CD4-positive, alpha-beta memory T cell (primary cell): ENCODE measurements around the gene CEP78. TPM values are rescaled to one million over a fixed set of nuclear protein-coding genes. Genes with fewer than 3 reads are reported as not detected.

Experiments
- CTCF ChIA-PET: fragments of 350-600 bp; sonication (Branson Sonifier 250); formaldehyde crosslinking; loops from one replicate; lab custom pipeline; 2021; ENCODE audit warnings: inconsistent platforms; ENCODE audit not compliant: partially characterized antibody; lab: Charles Lee
- POLR2A ChIA-PET: fragments of 350-600 bp; sonication (Branson Sonifier 250); formaldehyde crosslinking; loops from one replicate; lab custom pipeline; 2021; ENCODE audit not compliant: partially characterized antibody; lab: Charles Lee
- DNase-seq, 5 donors: peaks; one replicate each; pipeline versions ENCODE4 v3.0.0 to v3.0.0-alpha.2; 2020 to 2022; ENCODE audit warnings: mixed read lengths in 1 of 5
- H3K27ac ChIP-seq: one replicate; pipeline ENCODE4 v1.7.0; 2013; ENCODE audit warnings: low read depth, low read length
- H3K27me3 ChIP-seq: 2 replicates; pipeline ENCODE4 v1.7.0; 2013; ENCODE audit warnings: mild to moderate bottlenecking, low read length, moderate library complexity; ENCODE audit not compliant: insufficient read depth
- H3K36me3 ChIP-seq: 2 replicates; pipeline ENCODE4 v1.7.0; 2013; ENCODE audit warnings: mild to moderate bottlenecking, low read length, moderate library complexity; ENCODE audit not compliant: insufficient read depth
- H3K4me1 ChIP-seq: 2 replicates; pipeline ENCODE4 v1.7.0; 2013; ENCODE audit warnings: mild to moderate bottlenecking, low read length, moderate library complexity; ENCODE audit not compliant: insufficient read depth
- H3K4me3 ChIP-seq, 2 donors: one replicate each; pipeline ENCODE4 v1.7.0; 2013; ENCODE audit warnings: low read length in 2 of 2, mild to moderate bottlenecking in 1 of 2
- H3K9me3 ChIP-seq, 2 donors: one replicate each; pipeline ENCODE4 v1.7.0; 2013; ENCODE audit warnings: low read length in 2 of 2, control low read depth in 1 of 2; ENCODE audit not compliant: control insufficient read depth in 1 of 2
- H3K27ac Mint-ChIP-seq, 7 donors: one replicate each; pipeline ENCODE4 v1.8.0; 2020 to 2021; ENCODE audit warnings: mixed read lengths in 7 of 7, mild to moderate bottlenecking in 6 of 7, inconsistent platforms in 3 of 7, moderate library complexity in 3 of 7
- H3K27me3 Mint-ChIP-seq, 2 donors: one replicate each; pipeline ENCODE4 v1.8.0; 2020 to 2021; ENCODE audit warnings: mixed read lengths in 2 of 2
- H3K36me3 Mint-ChIP-seq, 2 donors: one replicate each; pipeline ENCODE4 v1.8.0; 2020 to 2021; ENCODE audit warnings: mixed read lengths in 2 of 2, inconsistent platforms in 1 of 2, mild to moderate bottlenecking in 1 of 2
- H3K4me1 Mint-ChIP-seq, 4 donors: one replicate each; pipeline ENCODE4 v1.8.0; 2020 to 2021; ENCODE audit warnings: mixed read lengths in 4 of 4, mild to moderate bottlenecking in 1 of 4
- H3K4me3 Mint-ChIP-seq, 8 donors: one replicate each; pipeline ENCODE4 v1.8.0; 2020 to 2021; ENCODE audit warnings: mixed read lengths in 8 of 8, mild to moderate bottlenecking in 7 of 8, moderate library complexity in 6 of 8, inconsistent platforms in 3 of 8
- H3K9me3 Mint-ChIP-seq, 8 donors: one replicate each; pipeline ENCODE4 v1.8.0; 2020 to 2021; ENCODE audit warnings: mixed read lengths in 8 of 8, mild to moderate bottlenecking in 5 of 8, inconsistent platforms in 3 of 8, moderate library complexity in 1 of 8
- intact Hi-C: fragments of 100-400 bp; cut with micrococcal nuclease; formaldehyde crosslinking; loops from one replicate; pipeline ENCODE4 v1.15.1; 2023
- polyA plus RNA-seq, 2 donors: library from polyadenylated mRNA; unstranded; fragments of 300-500 nt; fragmentation: Illumina TruSeq; gene quantifications; one replicate each; pipeline ENCODE4 v1.2.3, GENCODE V29; 2021
- total RNA-seq, 2 experiments: library from RNA; stranded (reverse); gene quantifications; one replicate each; pipeline ENCODE4 v1.2.3, GENCODE V29; 2021

The CEP78 gene
- total and polyA plus RNA-seq, 4 experiments from 2014 or later, result 13.7 to 27.6 (median 20.7) TPM

DNA sequence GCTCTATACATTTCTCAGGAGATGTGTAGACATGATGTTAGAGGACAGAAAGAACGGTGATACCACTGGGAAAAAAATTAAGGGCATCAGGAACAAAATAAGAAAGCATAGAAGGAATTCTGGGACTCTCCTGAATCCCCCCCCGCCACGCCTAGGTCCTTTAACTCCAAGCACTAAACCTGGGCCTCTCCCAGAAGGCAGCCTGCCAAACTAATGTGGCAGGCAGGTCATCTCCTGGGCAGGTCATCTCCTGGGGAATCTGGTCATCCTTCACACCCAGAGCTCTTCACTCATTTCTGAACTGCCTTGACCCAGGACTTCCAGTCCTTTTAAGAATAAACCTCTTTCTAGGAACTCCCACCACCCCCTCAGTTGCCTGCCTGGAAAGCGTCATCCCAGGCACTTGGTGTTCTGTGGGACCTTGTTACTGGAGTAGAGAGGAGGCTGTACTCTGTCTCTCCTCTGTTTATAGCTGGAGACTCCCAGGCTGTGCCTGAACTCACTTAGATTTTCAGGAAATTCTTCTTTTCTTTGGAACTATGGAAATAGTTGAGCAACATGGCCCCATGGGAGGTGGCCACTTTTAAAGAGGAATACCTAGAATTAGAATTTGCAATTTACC is 85.1 kb downstream of the CEP78 start:
- DNase-seq, result no peak
- no peak overlapping the region for H3K27ac ChIP-seq
- no peaks in the 10 kb centered on the region for H3K27me3 ChIP-seq
- no peaks in the 10 kb centered on the region for H3K4me1 ChIP-seq
- ChIA-PET POLR2A (no interaction called here), CTCF (no interaction called here)
- no peaks in the 10 kb centered on the region for H3K9me3 ChIP-seq
- intact Hi-C loops, result no loop called here
- Mint-ChIP-seq H3K36me3 (peaks cover 19 to 53% of the 10 kb centered on the region in 2 donors), H3K27me3 (no peaks in the 10 kb centered on the region), H3K4me1 (no peaks in the 10 kb centered on the region), H3K27ac (no peak overlapping the region), H3K4me3 (no peak overlapping the region), H3K9me3 (no peaks in the 10 kb centered on the region)
- no peaks in the 10 kb centered on the region for H3K36me3 ChIP-seq
- H3K4me3 ChIP-seq, result no peak overlapping the region

DNA sequence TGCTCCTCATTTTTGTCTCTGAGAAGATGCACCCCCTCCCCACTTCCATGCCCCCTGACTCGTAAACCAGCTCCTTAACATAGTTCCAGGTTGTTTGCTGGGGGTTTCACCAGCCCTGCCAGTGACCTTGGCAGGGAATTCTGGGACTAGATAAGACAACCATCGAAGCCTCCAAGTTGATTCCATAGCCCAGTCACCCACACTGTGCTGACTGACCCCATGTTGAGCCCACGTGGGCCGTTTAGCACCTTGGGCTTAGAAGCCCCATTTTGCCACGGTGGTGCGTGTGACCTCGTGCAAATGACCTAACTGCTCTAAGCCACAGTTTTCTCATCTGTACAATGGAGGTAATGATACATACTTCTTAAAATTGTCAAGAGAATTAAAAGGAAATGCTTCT is 85.6 kb downstream of the CEP78 start:
- ChIA-PET POLR2A (no interaction called here), CTCF (no interaction called here)
- intact Hi-C loops, result no loop called here
- Histone ChIP-seq H3K27ac (no peak overlapping the region), H3K27me3 (no peaks in the 10 kb centered on the region), H3K36me3 (no peaks in the 10 kb centered on the region), H3K4me3 (no peak overlapping the region), H3K4me1 (no peaks in the 10 kb centered on the region), H3K9me3 (no peaks in the 10 kb centered on the region)
- peaks cover 19 to 51% of the 10 kb centered on the region in 2 donors for H3K36me3 Mint-ChIP-seq
- no peak overlapping the region for H3K27ac Mint-ChIP-seq
- no peaks in the 10 kb centered on the region for H3K9me3 Mint-ChIP-seq
- no peaks in the 10 kb centered on the region for H3K4me1 Mint-ChIP-seq
- no peaks in the 10 kb centered on the region for H3K27me3 Mint-ChIP-seq
- H3K4me3 Mint-ChIP-seq, result no peak overlapping the region
- no peak for DNase-seq

DNA sequence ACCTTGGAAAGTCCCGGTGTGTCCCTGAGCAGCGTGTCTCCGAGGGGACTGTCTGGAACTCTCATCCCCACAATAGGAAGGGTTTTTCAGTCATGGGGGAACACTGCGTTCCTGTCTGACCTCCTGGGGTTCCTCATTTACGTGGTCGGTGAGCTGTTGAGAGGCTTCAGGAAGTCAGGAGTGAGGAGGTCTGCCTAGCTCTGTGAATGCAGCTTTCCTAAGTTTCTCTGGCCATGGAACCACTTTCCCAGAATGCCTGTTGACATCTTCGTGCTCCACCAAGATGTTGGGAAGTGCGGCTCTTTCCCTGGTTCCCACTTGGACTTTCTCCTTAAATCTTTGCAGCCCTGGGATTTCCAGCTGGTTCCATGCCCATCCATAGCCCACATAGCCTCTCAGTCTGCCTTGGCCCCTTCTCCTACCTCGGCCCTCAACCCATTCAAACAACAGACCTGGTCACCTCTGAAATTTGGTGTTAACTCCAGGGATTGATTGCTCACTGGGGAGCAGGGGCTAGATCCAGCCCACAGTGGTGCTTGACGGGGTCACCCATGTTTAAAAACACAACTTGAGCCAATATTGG is 88.3 kb downstream of the CEP78 start:
- ChIA-PET CTCF (no interaction called here), POLR2A (no interaction called here)
- H3K27me3 Mint-ChIP-seq, result no peaks in the 10 kb centered on the region
- no peaks in the 10 kb centered on the region for H3K9me3 Mint-ChIP-seq
- H3K36me3 Mint-ChIP-seq, result peaks cover 5 to 36% of the 10 kb centered on the region in 2 donors
- H3K4me1 Mint-ChIP-seq, result no peaks in the 10 kb centered on the region
- H3K4me3 Mint-ChIP-seq, result no peak overlapping the region
- H3K27ac Mint-ChIP-seq, result no peak overlapping the region
- no peaks in the 10 kb centered on the region for H3K4me1 ChIP-seq
- no peaks in the 10 kb centered on the region for H3K9me3 ChIP-seq
- H3K4me3 ChIP-seq, result no peak overlapping the region
- no peak for DNase-seq
- intact Hi-C loops, result no loop called here
- H3K36me3 ChIP-seq, result no peaks in the 10 kb centered on the region
- H3K27ac ChIP-seq, result no peak overlapping the region
- no peaks in the 10 kb centered on the region for H3K27me3 ChIP-seq

DNA sequence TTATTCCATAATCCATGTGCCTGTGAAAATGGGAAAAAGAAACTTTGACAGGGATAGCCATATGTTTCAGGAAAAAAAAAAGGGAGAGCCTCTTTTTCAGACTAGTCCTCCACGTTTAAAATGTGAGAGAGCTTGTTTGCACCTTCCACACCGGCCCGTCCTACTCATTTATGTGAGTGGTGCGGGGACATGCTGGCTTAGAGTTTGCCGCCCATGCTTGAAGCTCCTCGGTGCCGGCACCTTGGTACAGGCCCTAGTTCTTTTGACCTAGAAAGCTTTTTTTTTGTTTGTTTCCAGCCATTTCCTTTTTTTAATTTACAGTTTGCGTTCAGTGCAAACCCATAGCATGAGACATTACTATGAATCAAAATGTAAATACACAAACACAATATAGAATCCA is 88.8 kb downstream of the CEP78 start:
- Mint-ChIP-seq H3K4me3 (no peak overlapping the region), H3K36me3 (peaks cover 8 to 33% of the 10 kb centered on the region in 2 donors), H3K27me3 (no peaks in the 10 kb centered on the region), H3K9me3 (no peaks in the 10 kb centered on the region), H3K4me1 (no peaks in the 10 kb centered on the region), H3K27ac (no peak overlapping the region)
- Histone ChIP-seq H3K4me1 (no peaks in the 10 kb centered on the region), H3K9me3 (no peaks in the 10 kb centered on the region), H3K27ac (no peak overlapping the region), H3K36me3 (no peaks in the 10 kb centered on the region), H3K27me3 (no peaks in the 10 kb centered on the region), H3K4me3 (no peak overlapping the region)
- ChIA-PET POLR2A (no interaction called here), CTCF (interaction anchor here (0.5 kb wide), 1 partner anchor 1071 kb away, joined by 3 read pairs; no protein-coding TSS in a partner anchor)
- intact Hi-C loops, result no loop called here
- no peak for DNase-seq

DNA sequence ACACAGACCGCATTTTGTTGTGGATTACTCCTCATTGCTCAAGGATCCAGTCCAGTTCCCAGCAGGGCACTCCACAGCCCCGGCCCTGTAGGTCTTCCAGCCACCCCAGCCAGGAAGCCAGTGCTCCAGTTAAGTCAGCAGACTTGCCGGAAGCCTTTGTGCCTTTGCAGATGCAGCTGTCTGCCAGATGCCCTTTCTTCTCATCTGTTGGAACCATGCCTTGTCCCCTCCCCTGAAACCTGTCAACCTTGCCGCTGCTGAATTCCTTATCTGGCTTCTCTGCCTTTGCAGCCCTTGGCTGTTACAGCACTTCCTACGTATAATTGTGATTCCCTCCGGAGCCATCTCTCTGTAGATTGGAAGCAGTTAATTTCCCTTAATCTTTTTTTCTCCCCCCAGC is 89.5 kb downstream of the CEP78 start:
- no peaks in the 10 kb centered on the region for H3K4me1 Mint-ChIP-seq
- intact Hi-C loops, result no loop called here
- ChIA-PET CTCF (interaction anchor here (0.5 kb wide), 1 partner anchor 1072 kb away, joined by 3 read pairs; no protein-coding TSS in a partner anchor), POLR2A (no interaction called here)
- Histone ChIP-seq H3K9me3 (no peaks in the 10 kb centered on the region), H3K36me3 (no peaks in the 10 kb centered on the region), H3K27ac (no peak overlapping the region), H3K27me3 (no peaks in the 10 kb centered on the region), H3K4me3 (no peak overlapping the region), H3K4me1 (no peaks in the 10 kb centered on the region)
- H3K9me3 Mint-ChIP-seq, result no peaks in the 10 kb centered on the region
- no peak overlapping the region for H3K27ac Mint-ChIP-seq
- no peaks in the 10 kb centered on the region for H3K27me3 Mint-ChIP-seq
- no peak for DNase-seq
- peaks cover 5 to 27% of the 10 kb centered on the region in 2 donors for H3K36me3 Mint-ChIP-seq
- no peak overlapping the region for H3K4me3 Mint-ChIP-seq

DNA sequence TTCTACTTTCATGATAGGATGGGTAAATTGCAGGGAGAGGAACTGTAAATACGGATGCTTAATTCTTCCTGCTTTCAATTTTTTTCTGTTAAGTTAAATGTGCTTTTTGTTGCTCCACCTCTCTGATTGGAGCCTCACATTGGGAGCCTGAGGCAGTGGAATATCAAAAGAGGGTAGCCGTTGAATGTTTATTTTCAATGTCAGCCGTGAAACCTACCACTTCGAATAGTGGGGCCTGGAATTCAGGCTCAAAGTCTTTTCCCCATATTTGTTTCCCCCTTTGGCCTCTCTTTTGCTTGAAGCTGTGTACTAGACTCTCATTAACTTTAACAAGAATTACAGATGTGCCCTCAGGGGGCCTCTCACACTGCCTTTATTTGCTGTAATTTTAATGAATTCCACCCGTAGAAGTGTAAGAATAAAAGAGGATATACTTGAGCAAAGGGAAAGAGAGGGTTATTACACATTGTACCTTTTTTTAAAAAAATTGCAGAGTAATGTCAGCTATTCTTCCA is 90.0 kb downstream of the CEP78 start:
- H3K4me1 Mint-ChIP-seq, result no peaks in the 10 kb centered on the region
- ChIA-PET CTCF (no interaction called here), POLR2A (no interaction called here)
- H3K36me3 ChIP-seq, result no peaks in the 10 kb centered on the region
- H3K27me3 Mint-ChIP-seq, result no peaks in the 10 kb centered on the region
- no peak overlapping the region for H3K4me3 Mint-ChIP-seq
- intact Hi-C loops, result no loop called here
- no peaks in the 10 kb centered on the region for H3K9me3 ChIP-seq
- H3K4me1 ChIP-seq, result no peaks in the 10 kb centered on the region
- H3K27ac ChIP-seq, result no peak overlapping the region
- H3K36me3 Mint-ChIP-seq, result peaks cover 4 to 26% of the 10 kb centered on the region in 2 donors
- H3K27me3 ChIP-seq, result no peaks in the 10 kb centered on the region
- no peak for DNase-seq
- no peaks in the 10 kb centered on the region for H3K9me3 Mint-ChIP-seq
- H3K4me3 ChIP-seq, result no peak overlapping the region
- H3K27ac Mint-ChIP-seq, result no peak overlapping the region

DNA sequence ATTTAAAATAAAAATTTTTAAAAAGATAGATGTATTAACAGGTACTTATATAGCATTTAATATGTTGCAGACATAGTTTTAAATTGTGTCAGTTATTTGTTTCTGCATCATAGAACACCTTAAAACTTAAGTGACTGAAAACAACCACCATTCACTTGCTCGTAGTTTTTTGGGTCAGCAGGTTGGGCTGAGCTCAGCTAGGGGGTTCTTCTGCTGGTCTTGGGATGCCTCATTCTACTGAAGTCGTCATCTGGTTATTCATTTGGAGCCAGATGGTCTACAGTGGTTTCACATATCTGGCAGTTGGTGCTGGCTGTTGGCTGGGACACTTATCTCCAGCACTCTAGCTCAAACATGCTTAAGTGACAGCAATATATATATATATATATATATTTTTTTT is 90.7 kb downstream of the CEP78 start:
- H3K36me3 Mint-ChIP-seq, result peaks cover 4 to 29% of the 10 kb centered on the region in 2 donors
- POLR2A ChIA-PET, result no interaction called here

More for the DNA sequence above, 90.7 kb downstream of the CEP78 start:
- no peak for DNase-seq
- Mint-ChIP-seq H3K4me1 (no peaks in the 10 kb centered on the region), H3K9me3 (no peaks in the 10 kb centered on the region), H3K27me3 (no peaks in the 10 kb centered on the region), H3K27ac (no peak overlapping the region), H3K4me3 (no peak overlapping the region)
- Histone ChIP-seq H3K9me3 (no peaks in the 10 kb centered on the region), H3K27ac (no peak overlapping the region), H3K4me3 (no peak overlapping the region), H3K27me3 (no peaks in the 10 kb centered on the region), H3K4me1 (no peaks in the 10 kb centered on the region), H3K36me3 (no peaks in the 10 kb centered on the region)
- CTCF ChIA-PET, result no interaction called here
- intact Hi-C loops, result no loop called here
